ENCODE measurements around the gene ATP5PD.
"Not testable (repeated sequence)": the region's sequence is repeated elsewhere in the genome, so short reads cannot be mapped to it uniquely, and the experiment has no call there.

ATP5PD gene

GRCh38 chr17:75013092-75013559 lies 33.6 kb downstream of the ATP5PD start:
- DNase-seq, result no peak

- peak; percentile 69 for DNase-seq
Observed at GRCh38 chr17:75012346-75013091, 34.2 kb downstream of the ATP5PD start, which contains the start of gene MRPL58. TSS of gene MRPL58 (plus strand) at chr17:75012670. CDS start at chr17:75012687, 17 bp downstream.

DNA sequence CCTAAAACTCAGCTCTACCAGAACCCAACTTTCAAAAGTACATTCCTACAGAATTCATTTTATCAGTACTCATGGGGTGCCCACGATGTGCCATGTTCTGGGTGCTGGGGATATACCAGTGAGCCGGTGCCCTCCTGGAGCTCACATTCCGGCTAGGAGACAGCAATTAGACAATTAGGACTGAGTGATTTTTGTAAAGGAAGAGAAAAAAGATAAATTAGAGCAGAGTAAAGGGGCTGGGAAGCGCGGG lies 34.7 kb downstream of the ATP5PD start:
- DNase-seq, result no peak

DNA sequence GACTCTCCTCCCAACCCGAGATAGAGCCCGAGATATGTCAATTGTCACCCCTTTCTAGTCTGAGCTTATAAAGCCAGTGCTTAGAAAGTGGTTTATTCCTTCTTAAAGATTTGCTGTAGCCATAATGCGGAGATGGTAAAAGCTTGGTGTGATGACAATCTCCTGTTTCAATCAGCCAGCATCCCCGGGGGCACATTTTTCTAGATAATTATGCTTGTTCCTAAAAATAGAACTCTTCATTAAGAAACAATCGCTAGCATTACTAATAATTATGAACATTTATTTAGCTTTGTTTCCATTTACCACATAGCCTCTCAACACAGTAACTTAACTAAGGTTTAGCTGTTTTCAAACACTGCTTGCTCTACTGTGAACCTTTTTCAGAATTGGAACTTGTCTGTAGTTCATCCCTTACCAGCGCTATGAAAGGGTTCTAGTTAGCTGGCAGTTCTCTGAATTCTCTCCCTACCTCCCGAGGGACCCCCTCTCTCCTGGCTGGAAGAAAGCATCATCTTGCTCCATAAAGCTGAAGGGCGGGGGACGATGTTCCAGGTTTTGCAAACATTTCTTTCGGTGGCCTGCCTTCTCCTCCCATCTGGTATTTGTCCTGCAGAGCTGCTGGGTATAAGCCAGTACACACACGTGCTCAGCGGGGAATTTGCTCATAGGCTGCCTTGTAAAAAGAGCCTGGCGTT lies 35.2 kb downstream of the ATP5PD start:
- DNase-seq, result no peak

- no peak for DNase-seq
Observed at GRCh38 chr17:75010683-75011400, 35.9 kb downstream of the ATP5PD start.

DNA sequence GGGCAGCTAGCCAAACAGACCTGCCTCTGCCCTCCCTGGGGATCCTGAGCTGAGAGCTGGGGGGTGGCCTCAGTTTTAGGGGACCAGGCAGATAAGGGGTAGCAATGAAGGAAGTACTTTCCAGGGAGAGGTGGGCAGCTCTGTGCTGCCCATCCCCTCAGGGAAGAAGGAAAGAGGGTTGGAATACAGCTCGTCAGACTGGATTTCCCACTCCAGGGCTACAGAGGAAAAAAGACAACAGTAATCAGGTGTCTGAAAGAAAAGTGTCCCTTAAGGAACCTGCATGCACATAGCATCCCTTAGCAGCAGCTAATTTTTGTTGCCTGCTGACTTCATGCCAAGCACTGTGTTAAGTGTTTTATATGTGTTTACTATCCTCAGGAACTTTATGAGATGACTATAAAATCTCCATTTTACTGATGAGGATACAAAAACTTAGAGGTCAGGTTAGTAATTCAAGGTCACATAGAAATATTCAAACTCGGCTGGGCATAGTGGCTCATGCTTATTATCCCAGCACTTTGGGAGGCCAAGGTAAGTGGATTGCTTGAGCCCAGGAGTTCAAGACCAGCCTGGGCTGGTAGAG lies 37.5 kb downstream of the ATP5PD start:
- no peak for DNase-seq

DNA sequence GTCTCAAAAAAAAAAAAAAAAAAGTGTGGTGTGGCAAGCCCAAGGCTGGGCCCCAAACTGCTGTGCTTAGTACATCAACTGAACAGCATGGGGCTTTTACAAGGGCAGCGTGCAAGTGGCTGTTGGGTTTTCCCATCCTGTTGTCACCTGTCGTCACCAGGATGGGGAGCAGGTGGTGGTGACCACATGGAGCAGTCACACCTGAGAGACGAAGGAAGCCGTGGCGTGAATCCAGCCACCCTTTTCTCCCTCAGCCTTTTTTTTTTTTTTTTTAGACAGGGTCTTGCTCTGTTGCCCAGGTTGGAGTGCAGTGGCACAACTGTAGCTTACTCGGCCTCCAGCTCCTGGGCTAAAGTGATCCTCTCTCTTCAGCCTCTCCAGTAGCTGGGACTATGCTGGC lies 38.4 kb downstream of the ATP5PD start:
- DNase-seq, result no peak

- no peak for DNase-seq
Observed at GRCh38 chr17:75006653-75007052, 40.1 kb downstream of the ATP5PD start.

GRCh38 chr17:75006084-75006483 lies 40.7 kb downstream of the ATP5PD start:
- not testable (repeated sequence) for DNase-seq

GRCh38 chr17:75005291-75005690 lies 41.5 kb downstream of the ATP5PD start:
- DNase-seq, result no peak

DNA sequence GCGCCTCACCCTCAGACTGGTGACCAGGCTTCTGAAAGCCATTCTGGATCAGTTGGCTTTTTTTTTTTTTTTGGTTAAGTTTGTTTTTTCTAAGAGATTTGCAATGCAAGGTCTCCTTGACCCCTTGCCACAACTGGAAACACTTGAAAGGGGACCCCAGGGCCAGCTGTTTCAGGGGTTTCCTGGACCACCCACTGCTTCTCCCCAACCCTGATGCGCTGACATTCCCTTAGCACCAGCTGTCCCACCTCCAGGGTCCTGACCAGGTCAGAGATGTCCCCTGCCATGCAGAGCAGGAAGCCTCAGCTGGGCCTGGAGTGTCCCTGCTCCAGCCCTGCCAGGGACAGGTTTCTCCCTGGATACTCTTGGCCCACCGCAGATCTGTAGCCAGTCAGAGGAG lies 42.4 kb downstream of the ATP5PD start:
- no peak for DNase-seq

GRCh38 chr17:75003957-75004355 lies 42.8 kb downstream of the ATP5PD start:
- DNase-seq, result no peak

DNA sequence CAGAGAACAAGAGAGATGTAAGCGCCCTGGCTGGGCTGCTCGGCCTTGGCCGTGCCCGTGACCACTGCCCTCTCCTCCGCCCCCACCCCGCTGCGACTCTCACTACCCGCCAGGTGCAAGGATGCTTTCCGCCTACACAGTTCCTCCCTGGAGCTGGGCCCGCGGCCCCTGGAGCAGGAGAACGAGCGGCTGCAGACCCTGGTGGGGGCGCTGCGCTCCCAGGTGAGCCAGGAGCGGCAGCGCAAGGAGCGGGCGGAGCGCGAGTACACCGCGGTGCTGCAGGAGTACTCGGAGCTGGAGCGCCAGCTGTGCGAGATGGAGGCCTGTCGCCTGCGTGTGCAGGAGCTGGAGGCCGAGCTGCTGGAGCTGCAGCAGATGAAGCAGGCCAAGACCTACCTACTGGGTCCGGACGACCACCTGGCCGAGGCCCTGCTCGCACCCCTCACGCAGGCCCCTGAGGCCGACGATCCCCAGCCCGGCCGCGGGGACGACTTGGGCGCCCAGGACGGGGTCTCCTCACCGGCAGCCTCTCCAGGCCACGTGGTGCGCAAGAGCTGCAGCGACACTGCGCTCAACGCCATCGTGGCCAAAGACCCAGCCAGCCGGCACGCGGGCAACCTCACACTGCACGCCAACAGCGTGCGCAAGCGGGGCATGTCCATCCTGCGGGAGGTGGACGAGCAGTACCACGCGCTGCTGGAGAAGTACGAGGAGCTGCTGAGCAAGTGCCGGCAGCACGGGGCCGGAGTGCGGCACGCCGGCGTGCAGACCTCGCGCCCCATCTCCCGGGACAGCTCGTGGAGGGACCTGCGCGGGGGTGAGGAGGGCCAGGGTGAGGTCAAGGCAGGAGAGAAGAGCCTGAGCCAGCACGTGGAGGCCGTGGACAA lies 43.5 kb downstream of the ATP5PD start:
- no peak for DNase-seq

DNA sequence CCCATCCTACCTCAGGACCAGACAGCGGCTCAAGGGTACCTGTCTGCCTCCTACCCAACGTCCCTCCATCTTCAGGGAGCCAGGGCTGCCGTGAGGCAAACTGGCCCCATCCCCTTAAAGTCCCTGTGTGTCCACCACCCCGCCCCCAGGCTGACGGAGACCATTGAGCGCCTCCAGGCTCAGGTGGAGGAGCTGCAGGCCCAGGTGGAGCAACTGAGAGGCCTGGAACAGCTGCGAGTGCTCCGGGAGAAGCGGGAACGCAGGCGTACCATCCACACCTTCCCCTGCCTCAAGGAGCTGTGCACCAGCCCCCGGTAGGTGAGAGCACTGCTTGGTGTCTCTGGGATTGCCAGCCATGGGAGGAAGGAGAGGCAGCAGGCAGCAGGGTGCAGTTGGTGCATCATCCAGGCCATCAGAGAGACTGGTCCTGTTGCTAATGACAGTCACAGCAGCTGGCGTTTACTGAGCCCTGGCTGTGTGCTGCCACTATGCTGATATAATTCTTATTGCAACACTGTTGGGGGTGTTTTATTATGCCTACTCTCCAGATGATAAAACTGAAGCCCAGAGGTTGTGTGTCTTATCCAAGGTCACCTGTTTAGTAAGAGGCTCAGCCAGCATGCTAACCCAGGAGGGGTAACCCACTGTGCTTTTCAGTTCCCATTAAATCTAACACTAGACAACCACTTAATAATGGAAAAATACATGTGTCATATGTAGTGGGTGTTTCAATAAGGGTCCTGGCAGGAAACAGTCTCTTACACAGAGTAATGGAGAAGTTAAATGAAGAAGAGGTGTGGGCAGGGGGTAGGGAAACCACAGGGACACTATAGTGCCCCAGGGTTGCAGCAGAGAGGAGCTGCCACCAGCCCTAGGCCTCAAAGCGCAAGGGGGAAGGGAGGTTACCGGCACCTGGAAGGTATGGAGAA lies 44.6 kb downstream of the ATP5PD start:
- no peak for DNase-seq

DNA sequence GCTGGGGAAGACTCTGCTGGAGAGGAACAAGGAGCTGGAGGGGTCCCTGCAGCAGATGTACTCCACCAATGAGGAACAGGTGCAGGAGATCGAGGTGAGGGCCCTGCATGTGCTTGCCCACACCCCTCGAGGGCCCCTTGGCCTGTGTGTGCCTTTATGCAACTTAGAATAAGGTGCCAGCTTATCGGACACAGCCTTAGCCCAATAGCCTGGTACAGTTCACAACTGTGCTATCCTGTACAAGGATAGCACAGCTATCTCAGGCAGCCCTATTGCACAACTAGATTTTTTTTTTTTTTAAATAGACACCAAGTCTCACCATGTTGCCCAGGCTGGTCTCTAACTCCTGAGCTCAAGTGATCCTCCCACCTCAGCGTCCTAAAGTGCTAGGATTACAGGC lies 47.2 kb downstream of the ATP5PD start:
- no peak for DNase-seq

- DNase-seq, result no peak
Observed at GRCh38 chr17:74998783-74999182, 48.0 kb downstream of the ATP5PD start.

GRCh38 chr17:74995847-74996246 lies 50.9 kb downstream of the ATP5PD start:
- DNase-seq, result no peak

DNA sequence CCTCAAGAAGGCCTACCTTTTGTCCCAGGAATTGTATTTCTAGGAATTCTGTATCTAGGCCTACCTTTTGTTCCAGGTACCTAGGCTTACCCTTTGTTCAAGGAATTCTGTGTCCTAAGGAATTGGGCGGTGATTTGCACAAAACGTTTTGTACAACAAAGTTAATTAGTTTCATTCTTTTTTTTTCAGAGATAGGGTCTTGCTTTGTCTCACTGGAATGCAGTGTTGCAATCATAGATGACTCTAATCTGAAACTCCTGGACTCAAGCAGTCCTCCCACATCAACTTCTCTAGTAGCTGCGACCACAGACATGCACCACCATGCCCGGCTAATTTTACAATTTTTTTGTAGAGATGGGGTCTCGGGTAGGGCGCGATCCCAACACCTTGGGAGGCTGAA lies 52.3 kb downstream of the ATP5PD start:
- DNase-seq, result no peak

- DNase-seq, result no peak
Observed at GRCh38 chr17:74992223-74992622, 54.5 kb downstream of the ATP5PD start.

GRCh38 chr17:74990581-74991105 lies 56.1 kb downstream of the ATP5PD start:
- DNase-seq, result no peak
